Measurements from ENCODE around the gene STX11.

The STX11 gene

DNA sequence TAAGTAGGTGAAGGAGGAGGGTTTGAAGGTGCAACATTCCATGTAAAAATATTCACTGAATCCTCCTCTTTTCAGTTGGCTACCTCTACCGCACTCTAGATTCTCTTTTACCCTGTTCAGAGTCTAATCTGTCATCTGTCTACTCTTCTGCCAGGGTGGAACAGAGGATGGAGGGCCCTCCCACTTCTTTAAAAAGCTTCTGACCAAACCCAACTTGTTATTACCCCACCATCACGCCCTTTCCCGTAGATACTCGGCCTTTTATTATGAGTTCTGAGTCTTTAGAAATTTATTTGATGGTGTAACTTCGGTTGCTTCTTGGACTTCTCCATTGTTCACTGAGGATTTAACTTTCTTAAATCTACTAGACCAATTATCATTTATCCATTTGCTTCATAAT is 11.7 kb downstream of the STX11 start:
- H3K4me3 ChIP-seq (ENCODE audit: low read depth, low read length) = no peak overlapping the region
- TF ChIP-seq, protein P1, sequence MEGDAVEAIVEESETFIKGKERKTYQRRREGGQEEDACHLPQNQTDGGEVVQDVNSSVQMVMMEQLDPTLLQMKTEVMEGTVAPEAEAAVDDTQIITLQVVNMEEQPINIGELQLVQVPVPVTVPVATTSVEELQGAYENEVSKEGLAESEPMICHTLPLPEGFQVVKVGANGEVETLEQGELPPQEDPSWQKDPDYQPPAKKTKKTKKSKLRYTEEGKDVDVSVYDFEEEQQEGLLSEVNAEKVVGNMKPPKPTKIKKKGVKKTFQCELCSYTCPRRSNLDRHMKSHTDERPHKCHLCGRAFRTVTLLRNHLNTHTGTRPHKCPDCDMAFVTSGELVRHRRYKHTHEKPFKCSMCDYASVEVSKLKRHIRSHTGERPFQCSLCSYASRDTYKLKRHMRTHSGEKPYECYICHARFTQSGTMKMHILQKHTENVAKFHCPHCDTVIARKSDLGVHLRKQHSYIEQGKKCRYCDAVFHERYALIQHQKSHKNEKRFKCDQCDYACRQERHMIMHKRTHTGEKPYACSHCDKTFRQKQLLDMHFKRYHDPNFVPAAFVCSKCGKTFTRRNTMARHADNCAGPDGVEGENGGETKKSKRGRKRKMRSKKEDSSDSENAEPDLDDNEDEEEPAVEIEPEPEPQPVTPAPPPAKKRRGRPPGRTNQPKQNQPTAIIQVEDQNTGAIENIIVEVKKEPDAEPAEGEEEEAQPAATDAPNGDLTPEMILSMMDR (IDR thresholded peaks at IDR 0.05; ENCODE audit: borderline replicate concordance, insufficient read depth, low read depth, low read length) = no peak

DNA sequence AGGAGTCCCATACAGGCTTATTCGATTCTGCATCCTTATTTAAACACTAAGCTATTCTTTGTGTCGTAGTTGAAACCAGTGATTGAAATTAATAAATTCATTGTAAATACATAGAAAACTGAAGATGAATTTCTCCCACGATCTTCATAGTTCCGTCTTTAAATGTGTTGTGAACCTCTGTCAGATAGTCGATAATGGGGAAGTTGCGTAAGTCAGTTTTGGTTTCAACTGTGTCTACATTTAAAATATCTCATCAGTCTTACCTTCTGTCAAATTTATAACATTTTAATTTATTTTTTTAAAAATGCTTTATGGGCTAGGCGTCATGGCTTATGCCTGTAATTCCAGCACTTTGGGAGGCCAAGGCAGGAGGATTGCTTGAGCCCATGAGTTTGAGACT is 12.7 kb downstream of the STX11 start:
- H3K4me3 ChIP-seq (ENCODE audit: low read depth, low read length) = no peak overlapping the region
- TF ChIP-seq, protein P1 (IDR thresholded peaks at IDR 0.05; ENCODE audit: borderline replicate concordance, insufficient read depth, low read depth, low read length) = no peak

DNA sequence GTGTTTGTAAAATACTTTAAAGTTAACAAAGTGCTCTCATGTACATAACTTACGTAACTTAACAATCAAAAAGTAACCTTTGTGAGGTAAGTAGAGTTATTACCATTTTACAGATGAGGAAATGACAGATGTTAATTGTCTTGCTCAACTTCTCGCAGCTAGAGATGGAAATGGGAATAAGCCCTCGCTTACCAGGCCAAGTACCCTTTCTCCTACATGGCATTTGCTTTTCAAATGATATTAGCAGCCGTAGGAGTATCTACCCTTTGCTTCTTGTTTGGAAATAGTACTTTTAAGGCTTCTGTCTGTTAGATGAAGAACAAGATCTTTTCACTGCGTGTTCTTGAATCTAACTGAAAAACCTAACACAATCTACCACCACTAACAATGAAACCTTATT is 15.5 kb downstream of the STX11 start:
- TF ChIP-seq, protein P1 (IDR thresholded peaks at IDR 0.05; ENCODE audit: borderline replicate concordance, insufficient read depth, low read depth, low read length) = no peak

DNA sequence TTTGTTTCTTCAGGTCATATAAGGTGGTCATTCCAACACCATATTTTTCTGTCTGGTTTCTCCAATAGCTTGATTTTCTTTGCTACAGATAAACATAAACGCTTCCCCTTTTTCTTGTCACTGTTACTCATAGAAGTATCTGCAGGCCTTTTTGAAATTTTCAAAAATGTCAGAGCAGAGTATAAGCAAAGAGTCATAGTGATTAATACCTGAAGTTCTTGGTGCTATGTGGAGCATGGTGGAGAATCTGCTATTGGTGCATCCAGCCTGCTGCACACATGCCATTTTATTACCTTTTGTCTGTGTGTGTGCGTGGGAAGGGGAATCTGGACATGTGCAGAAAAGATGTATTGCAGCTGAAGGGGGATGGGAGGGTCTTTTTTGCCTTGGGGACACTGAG is 19.7 kb downstream of the STX11 start:
- TF ChIP-seq, protein P1 (IDR thresholded peaks at IDR 0.05; ENCODE audit: borderline replicate concordance, insufficient read depth, low read depth, low read length) = no peak
- H3K4me3 ChIP-seq (ENCODE audit: low read depth, low read length) = no peak overlapping the region

More for the DNA sequence above, 15.5 kb downstream of the STX11 start:
- no peak overlapping the region for H3K4me3 ChIP-seq (ENCODE audit: low read depth, low read length)

DNA sequence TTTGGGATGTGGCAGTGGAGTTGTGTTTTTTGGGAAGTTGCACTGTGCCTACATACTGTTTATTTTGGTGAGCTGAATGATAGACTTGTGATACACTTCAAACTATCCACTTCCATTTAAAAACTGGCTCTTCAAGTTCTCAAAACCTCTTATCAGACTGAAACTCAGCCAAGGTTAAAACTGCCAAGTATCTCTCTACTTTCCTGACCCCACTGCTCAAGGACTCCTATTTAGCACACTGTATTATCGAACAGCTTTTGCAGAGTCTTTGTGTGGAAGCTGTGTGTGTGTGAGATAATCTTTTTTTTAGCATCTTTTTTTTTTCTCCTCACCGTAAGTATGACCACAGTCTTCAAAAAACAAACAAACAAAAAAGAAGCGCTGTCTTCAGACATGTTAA is 21.1 kb downstream of the STX11 start:
- H3K4me3 ChIP-seq (ENCODE audit: low read depth, low read length) = no peak overlapping the region
- TF ChIP-seq, protein P1 (IDR thresholded peaks at IDR 0.05; ENCODE audit: borderline replicate concordance, insufficient read depth, low read depth, low read length) = no peak

DNA sequence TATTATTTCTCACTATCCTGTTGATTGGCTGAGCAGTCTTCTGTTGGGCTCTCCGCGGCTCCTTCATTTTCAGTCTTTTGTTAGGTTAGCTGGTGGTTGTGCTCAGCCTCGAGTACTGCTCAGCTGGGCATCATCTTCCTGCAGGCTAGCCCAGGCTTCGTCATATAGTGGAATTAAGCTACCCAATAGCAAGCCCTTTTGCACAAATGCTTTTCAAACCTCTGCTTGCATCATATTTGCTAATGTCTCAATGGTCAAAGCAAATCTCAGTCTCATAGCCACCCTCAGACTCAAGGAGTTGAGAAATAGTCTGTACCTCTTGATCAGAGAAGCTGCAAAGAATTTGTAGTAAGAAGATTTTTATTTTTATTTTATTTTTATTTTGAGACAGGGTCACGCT is 23.7 kb downstream of the STX11 start:
- TF ChIP-seq, protein P1 (IDR thresholded peaks at IDR 0.05; ENCODE audit: borderline replicate concordance, insufficient read depth, low read depth, low read length) = no peak
- no peak overlapping the region for H3K4me3 ChIP-seq (ENCODE audit: low read depth, low read length)

DNA sequence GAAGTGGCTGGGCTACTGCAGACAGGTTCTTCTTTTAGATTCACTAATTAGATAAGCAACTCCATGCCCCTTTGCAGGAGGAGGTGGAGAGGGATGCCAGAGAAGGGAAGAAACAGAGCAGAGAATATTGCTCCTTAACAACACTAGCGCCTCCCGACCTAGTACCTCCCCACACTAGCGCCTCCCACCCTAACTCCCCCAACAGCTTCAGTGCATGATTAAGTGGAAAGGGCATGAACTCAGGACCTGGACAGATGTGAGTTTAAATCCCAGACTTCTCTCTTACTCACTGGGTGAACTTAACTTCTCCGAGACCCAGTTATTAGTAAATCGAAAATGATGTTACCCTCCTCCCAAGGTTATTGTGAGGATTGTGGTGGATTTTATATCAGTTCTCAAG is 25.7 kb downstream of the STX11 start:
- no peak overlapping the region for H3K4me3 ChIP-seq (ENCODE audit: low read depth, low read length)
- TF ChIP-seq, protein P1 (IDR thresholded peaks at IDR 0.05; ENCODE audit: borderline replicate concordance, insufficient read depth, low read depth, low read length) = no peak
